Lower leg skin (tissue), 4 donors: ENCODE measurements around the gene AK8. TPM values are rescaled to one million over a fixed set of nuclear protein-coding genes. Genes with fewer than 3 reads are reported as not detected.
A peak's percentile ranks its signal among the peaks of the same experiment; 100 is the strongest.

ENCODE experiments used
- DNase-seq, 2 donors: peaks; one replicate each; pipeline ENCODE4 v3.0.0-alpha.2; 2019; ENCODE audit warnings: low spot score in 2 of 2
- H3K4me3 ChIP-seq: fragments of 200-600 bp; sonication (generic); 2 replicates; pipeline ENCODE4 v1.5.1; 2017; ENCODE audit warnings: mild to moderate bottlenecking, low read depth; ENCODE audit not compliant: poor library complexity, severe bottlenecking
- POLR2A ChIP-seq, 2 donors: fragments of 450-650 bp; IDR thresholded peaks; one replicate each; pipeline ENCODE4 v1.6.1; 2016 to 2017; ENCODE audit warnings: antibody characterized with exemption in 2 of 2, mild to moderate bottlenecking in 1 of 2, moderate library complexity in 1 of 2
- WGBS, 2 donors: methylation state at CpG; one replicate each; pipeline ENCODE4 v1.1.5; 2018; 5-methylcytosine and 5-hydroxymethylcytosine counted together
- intact Hi-C: fragments of 100-400 bp; cut with DNase I; formaldehyde crosslinking; loops from one replicate; pipeline ENCODE4 v1.15.0; 2023; ENCODE audit warnings: low total_unique reads
- total RNA-seq, 4 donors: library from RNA; depleted of rRNA; stranded (reverse); fragments of >200 nt; gene quantifications; one replicate each; pipeline ENCODE4 v1.1.0, GENCODE V29; 2016
- TF ChIP-seq, protein P1 (sequence below), 3 donors: fragments of 450-650 bp; IDR thresholded peaks; one replicate each; pipeline ENCODE4 v1.5.1; 2016; ENCODE audit warnings: antibody characterized with exemption in 3 of 3, mild to moderate bottlenecking in 3 of 3, moderate library complexity in 2 of 3

Gene AK8
- total RNA-seq, 4 donors from 2014 or later: 1.4 to 5.5 (median 2.0) TPM

- 87 to 89% methylated on average over 12 of the region's 12 CpGs for WGBS, 2 donors
- intact Hi-C loops: no loop called here
Observed at GRCh38 chr9:132826131-132826530, 52.0 kb downstream of the AK8 start.

GRCh38 chr9:132825430-132825829 is 52.7 kb downstream of the AK8 start:
- intact Hi-C loops: no loop called here
- TF ChIP-seq POLR2A (IDR thresholded peaks at IDR 0.05): no peak
- no peak overlapping the region for H3K4me3 ChIP-seq
- DNase-seq: no peak
- WGBS, 2 donors: 74 to 80% methylated on average over 10 of the region's 10 CpGs

More at GRCh38 chr9:132826131-132826530, 52.0 kb downstream of the AK8 start:
- TF ChIP-seq, protein P1, sequence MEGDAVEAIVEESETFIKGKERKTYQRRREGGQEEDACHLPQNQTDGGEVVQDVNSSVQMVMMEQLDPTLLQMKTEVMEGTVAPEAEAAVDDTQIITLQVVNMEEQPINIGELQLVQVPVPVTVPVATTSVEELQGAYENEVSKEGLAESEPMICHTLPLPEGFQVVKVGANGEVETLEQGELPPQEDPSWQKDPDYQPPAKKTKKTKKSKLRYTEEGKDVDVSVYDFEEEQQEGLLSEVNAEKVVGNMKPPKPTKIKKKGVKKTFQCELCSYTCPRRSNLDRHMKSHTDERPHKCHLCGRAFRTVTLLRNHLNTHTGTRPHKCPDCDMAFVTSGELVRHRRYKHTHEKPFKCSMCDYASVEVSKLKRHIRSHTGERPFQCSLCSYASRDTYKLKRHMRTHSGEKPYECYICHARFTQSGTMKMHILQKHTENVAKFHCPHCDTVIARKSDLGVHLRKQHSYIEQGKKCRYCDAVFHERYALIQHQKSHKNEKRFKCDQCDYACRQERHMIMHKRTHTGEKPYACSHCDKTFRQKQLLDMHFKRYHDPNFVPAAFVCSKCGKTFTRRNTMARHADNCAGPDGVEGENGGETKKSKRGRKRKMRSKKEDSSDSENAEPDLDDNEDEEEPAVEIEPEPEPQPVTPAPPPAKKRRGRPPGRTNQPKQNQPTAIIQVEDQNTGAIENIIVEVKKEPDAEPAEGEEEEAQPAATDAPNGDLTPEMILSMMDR (IDR thresholded peaks at IDR 0.05): no peak
- no peak for TF ChIP-seq POLR2A (IDR thresholded peaks at IDR 0.05)
- H3K4me3 ChIP-seq: no peak overlapping the region
- no peak for DNase-seq

- intact Hi-C loops: no loop called here
- H3K4me3 ChIP-seq: no peak overlapping the region
- DNase-seq: no peak
- TF ChIP-seq, protein P1 (IDR thresholded peaks at IDR 0.05): no peak
- TF ChIP-seq POLR2A (IDR thresholded peaks at IDR 0.05): no peak
- WGBS, 2 donors: 75 to 89% methylated on average over 2 of the region's 2 CpGs
Observed at GRCh38 chr9:132824951-132825350, 53.1 kb downstream of the AK8 start.

DNA sequence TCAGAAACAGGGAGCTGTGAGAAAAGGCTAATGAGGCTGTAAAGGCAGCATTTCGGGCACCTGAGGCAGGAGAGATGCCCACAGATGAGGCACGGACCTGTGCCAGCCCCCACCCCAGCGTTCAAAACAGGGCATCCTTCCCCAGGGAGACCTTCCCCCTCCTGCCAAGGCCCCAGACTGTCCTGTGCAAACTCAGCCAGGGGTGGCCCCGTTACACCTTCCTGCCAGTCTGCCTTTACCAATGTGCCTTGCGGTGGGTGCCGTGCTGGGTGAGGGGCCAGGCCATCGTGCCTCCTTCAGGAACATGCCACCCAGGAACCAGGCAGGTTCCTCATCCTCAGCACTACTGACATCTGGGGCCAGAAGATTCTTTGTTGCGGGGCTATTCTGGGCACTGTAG is 53.9 kb downstream of the AK8 start:
- DNase-seq: peak in 1 of 2 donors; percentile 56
- no peak overlapping the region for H3K4me3 ChIP-seq
- WGBS, 2 donors: 93 to 95% methylated on average over 8 of the region's 8 CpGs
- TF ChIP-seq, protein P1 (IDR thresholded peaks at IDR 0.05): no peak
- TF ChIP-seq POLR2A (IDR thresholded peaks at IDR 0.05): no peak
- intact Hi-C loops: no loop called here

DNA sequence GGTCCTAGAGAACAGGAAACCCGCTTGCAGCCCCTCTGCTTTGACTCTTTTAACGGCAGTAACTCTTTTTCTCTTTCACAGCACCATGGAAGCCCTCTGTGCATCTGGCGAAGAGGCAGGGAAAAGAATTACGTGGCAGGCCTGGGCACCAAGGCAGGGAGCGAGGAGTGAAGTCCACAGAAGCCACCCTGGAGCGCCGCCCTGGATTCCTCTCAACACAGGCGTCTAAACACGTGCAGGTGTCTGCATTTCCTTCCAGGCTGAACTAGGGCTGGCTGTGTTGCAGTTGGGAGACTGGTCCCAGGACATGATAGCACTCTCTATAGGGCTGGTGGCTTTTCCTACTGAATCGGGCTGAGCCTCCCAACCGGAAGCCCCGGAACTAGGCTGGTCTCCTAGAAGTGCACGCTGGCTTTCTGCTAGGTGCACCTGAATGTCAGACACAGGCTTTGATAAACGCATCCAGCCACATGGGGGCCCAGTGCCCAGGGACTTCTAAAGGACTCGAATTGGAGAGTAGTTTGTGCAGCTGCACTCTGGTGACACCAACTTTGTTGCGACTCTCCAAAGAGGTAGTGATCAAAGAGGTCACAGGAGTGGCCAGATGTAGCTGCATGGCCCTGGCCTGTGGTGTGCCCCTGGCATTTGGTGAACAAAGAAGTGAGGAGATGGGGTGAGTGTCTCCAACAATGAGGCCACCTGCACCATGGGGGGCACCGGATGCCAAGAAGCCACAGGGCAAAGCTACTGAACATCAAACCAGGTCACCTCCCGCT is 54.5 kb downstream of the AK8 start:
- WGBS, 2 donors: 64 to 68% methylated on average over 18 of the region's 18 CpGs

More for the DNA sequence above, 54.5 kb downstream of the AK8 start:
- TF ChIP-seq POLR2A (IDR thresholded peaks at IDR 0.05): no peak
- TF ChIP-seq, protein P1 (IDR thresholded peaks at IDR 0.05): no peak
- DNase-seq: no peak
- H3K4me3 ChIP-seq: no peak overlapping the region
- intact Hi-C loops: no loop called here
